Tibial nerve (tissue), 4 donors: ENCODE measurements around the gene COX19. TPM values are rescaled to one million over a fixed set of nuclear protein-coding genes. Genes with fewer than 3 reads are reported as not detected.

Source experiments
- DNase-seq, 2 donors: peaks; one replicate each; pipeline ENCODE4 v3.0.0-alpha.2; 2019; ENCODE audit warnings: low spot score in 2 of 2
- H3K27ac ChIP-seq, 4 donors: fragments of 200-600 bp; sonication (generic) in 3 of 4; one replicate each; pipeline ENCODE4 v1.5.1; 2017 to 2019; ENCODE audit warnings: mild to moderate bottlenecking in 1 of 4
- H3K27me3 ChIP-seq, 2 donors: fragments of 200-600 bp; sonication (generic) in 1 of 2; one replicate each; pipeline versions ENCODE4 v1.5.1 to v1.6.0; 2017 to 2019
- H3K36me3 ChIP-seq, 3 donors: fragments of 200-600 bp; sonication (generic); one replicate each; pipeline ENCODE4 v1.5.1; 2018 to 2019
- H3K4me1 ChIP-seq, 4 donors: fragments of 200-600 bp; sonication (generic) in 3 of 4; one replicate each; pipeline ENCODE4 v1.5.1; 2017 to 2019
- H3K4me3 ChIP-seq, 4 donors: fragments of 200-600 bp; sonication (generic) in 3 of 4; one replicate each; pipeline ENCODE4 v1.5.1; 2017 to 2019; ENCODE audit warnings: mild to moderate bottlenecking in 1 of 4, moderate library complexity in 1 of 4
- H3K9me3 ChIP-seq, 4 donors: fragments of 200-600 bp; sonication (generic) in 3 of 4; one replicate each; pipeline ENCODE4 v1.5.1; 2017 to 2019
- CTCF ChIP-seq, 5 experiments: fragments of 200-600 bp in 3 of 5; fragments of 450-650 bp in 2 of 5; sonication (generic) in 3 of 5; IDR thresholded peaks; one replicate each; pipeline ENCODE4 v1.5.1; 2016 to 2019; ENCODE audit warnings: antibody characterized with exemption in 5 of 5, mild to moderate bottlenecking in 3 of 5, moderate library complexity in 2 of 5
- EP300 ChIP-seq, 2 donors: sonication (generic); formaldehyde crosslinking; IDR thresholded peaks; one replicate each; pipeline ENCODE4 v1.6.1; 2017; ENCODE audit warnings: antibody characterized with exemption in 2 of 2, mild to moderate bottlenecking in 1 of 2
- POLR2A ChIP-seq, 2 donors: fragments of 450-650 bp; IDR thresholded peaks; one replicate each; pipeline ENCODE4 v1.6.1; 2017; ENCODE audit warnings: antibody characterized with exemption in 2 of 2, mild to moderate bottlenecking in 2 of 2, moderate library complexity in 2 of 2
- WGBS, 2 donors: methylation state at CpG; one replicate each; pipeline ENCODE4 v1.1.5; 2018; 5-methylcytosine and 5-hydroxymethylcytosine counted together
- total RNA-seq, 4 donors: library from RNA; depleted of rRNA; stranded (reverse); fragments of >200 nt; gene quantifications; one replicate each; pipeline ENCODE4 v1.1.0, GENCODE V29; 2016

The COX19 gene
- total RNA-seq, 4 donors from 2014 or later, result 10.8 to 21.3 (median 11.2) TPM

- Histone ChIP-seq H3K36me3 (peaks cover 0 to 8% (median 0%) of the 10 kb centered on the region in 3 donors), H3K4me1 (peaks cover 0 to 57% (median 16%) of the 10 kb centered on the region in 4 donors), H3K27ac (peak overlapping the region in 1 of 4 donors; percentile 84), H3K27me3 (peaks cover 0 to 41% of the 10 kb centered on the region in 2 donors), H3K4me3 (no peak overlapping the region), H3K9me3 (no peaks in the 10 kb centered on the region)
- no peak for DNase-seq
- 82% methylated on average over 29 to 32 of the region's 36 CpGs for WGBS, 2 donors
- TF ChIP-seq CTCF (IDR thresholded peaks at IDR 0.05), result no peak
- TF ChIP-seq POLR2A (IDR thresholded peaks at IDR 0.05), result no peak
- TF ChIP-seq EP300 (IDR thresholded peaks at IDR 0.05), result no peak
Measured at GRCh38 chr7:990352-990932, 15.1 kb upstream of the COX19 start.

GRCh38 chr7:988963-989529, 13.7 kb upstream of the COX19 start:
- no peak for DNase-seq
- H3K36me3 ChIP-seq, result no peaks in the 10 kb centered on the region
- TF ChIP-seq POLR2A (IDR thresholded peaks at IDR 0.05) (no peak), EP300 (IDR thresholded peaks at IDR 0.05) (no peak), CTCF (IDR thresholded peaks at IDR 0.05) (no peak)
- 38 to 56% methylated on average over 8 to 15 of the region's 15 CpGs for WGBS, 2 donors
- H3K4me1 ChIP-seq, result peaks cover 0 to 54% (median 16%) of the 10 kb centered on the region in 4 donors
- peaks cover 0 to 55% of the 10 kb centered on the region in 2 donors for H3K27me3 ChIP-seq
- H3K27ac ChIP-seq, result peak overlapping the region in 1 of 4 donors; percentile 73
- H3K4me3 ChIP-seq, result no peak overlapping the region
- no peaks in the 10 kb centered on the region for H3K9me3 ChIP-seq

- H3K4me3 ChIP-seq, result no peak overlapping the region
Measured at GRCh38 chr7:988426-988911, 13.1 kb upstream of the COX19 start.

GRCh38 chr7:987909-988308, 12.6 kb upstream of the COX19 start:
- peaks cover 0 to 48% (median 9%) of the 10 kb centered on the region in 4 donors for H3K4me1 ChIP-seq
- H3K4me3 ChIP-seq, result no peak overlapping the region
- no peak for DNase-seq
- 31 to 36% methylated on average over 6 of the region's 6 CpGs for WGBS, 2 donors
- H3K27ac ChIP-seq, result peak overlapping the region in 1 of 4 donors; percentile 73
- no peaks in the 10 kb centered on the region for H3K36me3 ChIP-seq
- no peak for TF ChIP-seq EP300 (IDR thresholded peaks at IDR 0.05)
- no peak for TF ChIP-seq CTCF (IDR thresholded peaks at IDR 0.05)
- no peak for TF ChIP-seq POLR2A (IDR thresholded peaks at IDR 0.05)
- no peaks in the 10 kb centered on the region for H3K9me3 ChIP-seq
- H3K27me3 ChIP-seq, result peaks cover 0 to 64% of the 10 kb centered on the region in 2 donors

More at GRCh38 chr7:988426-988911, 13.1 kb upstream of the COX19 start:
- 9 to 12% methylated on average over 17 to 23 of the region's 24 CpGs for WGBS, 2 donors
- TF ChIP-seq CTCF (IDR thresholded peaks at IDR 0.05) (no peak), EP300 (IDR thresholded peaks at IDR 0.05) (no peak), POLR2A (IDR thresholded peaks at IDR 0.05) (no peak)
- Histone ChIP-seq H3K36me3 (no peaks in the 10 kb centered on the region), H3K27ac (peak overlapping the region in 1 of 4 donors; percentile 73), H3K27me3 (peaks cover 0 to 59% of the 10 kb centered on the region in 2 donors), H3K9me3 (no peaks in the 10 kb centered on the region), H3K4me1 (peaks cover 0 to 49% (median 12%) of the 10 kb centered on the region in 4 donors)
- DNase-seq, result no peak
